GM12891 (cell line): ENCODE measurements around the gene EMID1.

Experiments used
- DNase-seq: peaks from one replicate; pipeline ENCODE4 v3.0.0; 2011; ENCODE audit warnings: low spot score; ENCODE audit not compliant: insufficient read length
- FAIRE-seq: peaks from 2 replicates; lab custom pipeline; 2011; peaks lifted over from hg19 to GRCh38; lab: Jason Lieb, UNC
- PAX5 ChIP-seq: IDR thresholded peaks from 2 replicates; pipeline ENCODE4 v1.6.1; 2011; ENCODE audit warnings: low read length, moderate library complexity, mild to moderate bottlenecking; ENCODE audit not compliant: insufficient read depth, severe bottlenecking
- POLR2A ChIP-seq: IDR thresholded peaks from 2 replicates; pipeline ENCODE4 v1.6.1; 2011; ENCODE audit warnings: low read depth, low read length, control low read depth
- POLR2AphosphoS5 ChIP-seq: IDR thresholded peaks from 2 replicates; pipeline ENCODE4 v1.6.1; 2011; ENCODE audit warnings: low read depth, low read length, control low read depth
- POU2F2 ChIP-seq: IDR thresholded peaks from 2 replicates; pipeline ENCODE4 v1.6.1; 2011; ENCODE audit warnings: low read depth, mild to moderate bottlenecking, control low read depth, low read length, moderate library complexity
- SPI1 ChIP-seq: IDR thresholded peaks from 2 replicates; pipeline ENCODE4 v1.6.1; 2011; ENCODE audit warnings: low read depth, low read length, control low read depth
- TAF1 ChIP-seq: IDR thresholded peaks from 2 replicates; pipeline ENCODE4 v1.6.1; 2011; ENCODE audit warnings: low read depth, low read length, control low read depth

EMID1 gene

GRCh38 chr22:29195118-29195963 lies 10.4 kb upstream of the EMID1 start:
- TF ChIP-seq PAX5 (no peak), SPI1 (no peak), TAF1 (no peak), POLR2A (no peak), POU2F2 (no peak), POLR2AphosphoS5 (no peak)
- FAIRE-seq = no peak
- DNase-seq = no peak

- DNase-seq (no peak), FAIRE-seq (peak; percentile 35)
- TF ChIP-seq PAX5 (no peak), POLR2AphosphoS5 (no peak), POLR2A (no peak), POU2F2 (no peak), SPI1 (no peak), TAF1 (no peak)
Observed at GRCh38 chr22:29195964-29196666, 9.6 kb upstream of the EMID1 start.

GRCh38 chr22:29197096-29197495 lies 8.6 kb upstream of the EMID1 start:
- no peak for DNase-seq
- FAIRE-seq = no peak
- TF ChIP-seq POLR2AphosphoS5 (no peak), PAX5 (no peak), TAF1 (no peak), POU2F2 (no peak), SPI1 (no peak)

- TF ChIP-seq POLR2AphosphoS5 (no peak), TAF1 (no peak), POLR2A (no peak), PAX5 (no peak), POU2F2 (no peak), SPI1 (no peak)
- DNase-seq = no peak
- no peak for FAIRE-seq
Observed at GRCh38 chr22:29198240-29198639, 7.5 kb upstream of the EMID1 start.

GRCh38 chr22:29199702-29200400 lies 5.8 kb upstream of the EMID1 start:
- FAIRE-seq (no peak), DNase-seq (no peak)
- TF ChIP-seq POLR2AphosphoS5 = no peak
- no peak for TF ChIP-seq POU2F2
- no peak for TF ChIP-seq TAF1
- no peak for TF ChIP-seq POLR2A
- no peak for TF ChIP-seq SPI1
- TF ChIP-seq PAX5 = no peak

- DNase-seq (no peak), FAIRE-seq (no peak)
- TF ChIP-seq POLR2A (no peak), SPI1 (no peak), TAF1 (no peak), POU2F2 (no peak), POLR2AphosphoS5 (no peak), PAX5 (no peak)
Observed at GRCh38 chr22:29200901-29201300, 4.8 kb upstream of the EMID1 start.

- no peak for FAIRE-seq
- TF ChIP-seq TAF1 = no peak
- no peak for TF ChIP-seq POLR2AphosphoS5
- TF ChIP-seq POU2F2 = no peak
- TF ChIP-seq SPI1 = no peak
Observed at GRCh38 chr22:29201782-29202181, 3.9 kb upstream of the EMID1 start.

GRCh38 chr22:29202212-29203192 lies 3.2 kb upstream of the EMID1 start:
- peak; percentile 78 for DNase-seq
- TF ChIP-seq TAF1 = peak; percentile 64; the same call in 1 of the 2 replicates
- peak; percentile 83 for TF ChIP-seq POU2F2
- no peak for TF ChIP-seq PAX5
- peak; percentile 85 for TF ChIP-seq POLR2A
- no peak; the same call in 1 of the 2 replicates for TF ChIP-seq SPI1
- peak; percentile 91 for TF ChIP-seq POLR2AphosphoS5
- FAIRE-seq = peak; percentile 99

More at GRCh38 chr22:29201782-29202181, 3.9 kb upstream of the EMID1 start:
- DNase-seq = no peak
